ENCODE measurements around the gene TMEM79. TPM values are rescaled to one million over a fixed set of nuclear protein-coding genes. Genes with fewer than 3 reads are reported as not detected.
"Not testable (repeated sequence)": the region's sequence is repeated elsewhere in the genome, so short reads cannot be mapped to it uniquely, and the experiment has no call there.

TMEM79 gene
- polyA plus RNA-seq, 5 donors, result 8.5 to 10.1 (median 8.6) TPM

- no peak for DNase-seq
Measured at GRCh38 chr1:156298852-156299357, 14.8 kb downstream of the TMEM79 start, which contains the start of gene VHLL. Gene VHLL, minus strand, starts transcription at chr1:156299307. Its CDS starts 118 bp downstream, at chr1:156299189.

DNA sequence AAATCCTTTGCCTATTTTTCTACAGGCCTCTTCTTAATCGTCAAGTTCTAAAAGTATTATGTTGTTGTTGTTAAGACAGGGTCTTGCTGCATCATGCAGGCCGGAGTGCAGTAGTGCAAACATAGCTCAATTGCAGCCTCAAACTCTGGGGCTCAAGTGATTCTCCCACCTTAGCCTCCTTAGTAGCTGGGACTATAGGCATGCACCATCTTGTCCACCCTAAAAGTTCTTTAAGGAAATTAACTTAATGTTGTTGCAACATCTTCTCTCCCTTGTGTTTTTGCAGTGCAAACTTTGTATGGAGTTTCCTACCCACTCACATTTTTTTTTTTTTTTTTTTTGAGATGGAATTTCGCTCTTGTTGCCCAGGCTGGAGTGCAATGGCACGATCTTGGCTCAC is 19.1 kb downstream of the TMEM79 start:
- no peak for DNase-seq

- no peak for DNase-seq
Measured at GRCh38 chr1:156305215-156305614, 21.1 kb downstream of the TMEM79 start.

GRCh38 chr1:156308078-156308477 is 24.0 kb downstream of the TMEM79 start:
- no peak for DNase-seq

GRCh38 chr1:156310962-156311361 is 26.8 kb downstream of the TMEM79 start:
- no peak for DNase-seq

DNA sequence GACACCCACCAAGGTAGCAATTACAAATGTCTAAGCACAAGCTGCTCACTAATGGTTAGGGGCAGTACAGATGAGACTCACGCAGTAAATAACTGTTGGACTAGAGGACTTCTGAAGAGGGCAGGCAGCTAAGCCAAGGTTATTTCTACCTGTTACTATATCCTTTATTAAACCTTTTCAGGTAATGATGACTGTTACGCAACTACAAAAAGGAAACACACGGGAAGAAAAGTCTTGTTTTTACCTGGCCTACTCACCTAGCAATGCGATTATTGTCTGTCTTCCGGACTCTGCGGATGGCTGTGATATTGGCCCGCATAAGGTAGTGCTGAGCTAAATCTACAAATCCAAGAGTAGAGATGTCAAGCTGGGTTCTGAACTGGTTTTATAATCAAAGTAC is 32.8 kb downstream of the TMEM79 start:
- no peak for DNase-seq

GRCh38 chr1:156319664-156320063 is 35.5 kb downstream of the TMEM79 start:
- DNase-seq, result no peak

- no peak for DNase-seq
Measured at GRCh38 chr1:156320560-156320959, 36.4 kb downstream of the TMEM79 start.

DNA sequence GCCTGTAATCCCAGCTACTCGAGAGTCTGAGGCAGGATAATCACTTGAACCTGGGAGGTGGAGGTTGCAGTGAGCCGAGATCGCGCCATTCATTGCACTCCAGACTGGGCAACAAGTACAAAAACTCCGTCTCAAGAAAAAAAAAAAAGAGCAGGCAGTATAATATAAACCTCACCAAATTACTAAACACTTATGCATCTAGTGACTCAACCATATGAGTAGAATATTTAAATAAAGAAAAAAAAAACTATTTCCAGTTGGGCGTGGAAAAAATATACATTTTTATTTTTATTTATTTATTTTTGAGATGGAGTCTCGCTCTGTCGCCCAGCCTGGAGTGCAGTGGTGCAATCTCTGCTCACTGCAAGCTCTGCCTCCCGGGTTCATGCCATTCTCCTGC is 39.1 kb downstream of the TMEM79 start:
- not testable (repeated sequence) for DNase-seq

DNA sequence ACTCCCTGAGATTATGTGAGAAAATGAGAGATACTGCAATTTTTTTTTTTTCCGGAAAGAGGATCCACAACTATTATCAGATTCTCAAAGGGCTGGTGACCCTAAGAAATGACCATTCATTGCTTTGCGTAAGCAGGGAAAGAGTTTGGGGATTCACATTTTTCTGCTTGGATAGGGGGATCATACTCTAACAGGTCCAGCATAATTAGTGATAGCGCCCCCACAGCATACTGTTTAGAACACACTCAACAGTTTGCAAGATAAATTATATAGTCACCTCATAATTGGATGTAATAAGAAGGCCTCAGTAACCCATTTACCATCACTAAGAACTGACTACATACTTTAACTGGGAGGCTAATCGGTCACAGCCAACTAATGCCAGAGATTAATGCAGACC is 52.1 kb downstream of the TMEM79 start:
- DNase-seq, result no peak

DNA sequence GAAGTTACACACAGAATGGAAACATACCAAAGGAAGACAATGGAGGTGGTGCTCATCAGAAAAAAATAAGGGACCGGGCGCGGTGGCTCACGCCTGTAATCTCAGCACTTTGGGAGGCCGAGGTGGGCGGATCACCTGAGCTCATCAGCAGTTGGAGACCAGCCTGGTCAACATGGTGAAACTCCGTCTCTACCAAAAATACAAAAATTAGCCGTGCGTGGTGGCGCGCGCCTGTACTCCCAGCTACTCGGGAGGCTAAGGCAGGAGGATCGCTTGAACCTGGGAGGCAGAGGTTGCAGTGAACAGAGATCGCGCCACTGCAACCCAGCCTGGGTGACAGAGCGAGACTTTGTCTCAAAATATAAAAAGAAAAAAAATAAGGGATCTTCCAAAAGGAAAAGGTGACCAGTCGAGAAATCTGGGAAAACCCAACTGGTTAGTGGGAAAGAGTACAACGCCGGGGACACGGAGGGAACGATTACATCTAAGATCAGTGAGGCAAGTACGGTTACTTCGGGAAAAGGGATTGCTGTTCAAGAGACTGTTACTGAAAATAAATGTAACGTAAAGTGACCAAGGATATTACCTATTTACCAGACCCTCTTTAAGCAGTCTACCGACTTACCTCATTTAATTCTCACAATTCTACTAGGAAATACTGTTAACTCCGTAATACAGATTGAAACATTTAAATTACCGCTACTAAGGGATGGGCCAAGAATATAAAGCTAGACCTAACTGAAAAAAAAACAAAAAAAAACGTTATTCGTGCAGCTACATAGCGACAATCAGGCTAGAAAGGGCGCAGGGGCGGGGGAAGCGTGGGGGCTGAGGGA is 53.1 kb downstream of the TMEM79 start:
- DNase-seq, result no peak

DNA sequence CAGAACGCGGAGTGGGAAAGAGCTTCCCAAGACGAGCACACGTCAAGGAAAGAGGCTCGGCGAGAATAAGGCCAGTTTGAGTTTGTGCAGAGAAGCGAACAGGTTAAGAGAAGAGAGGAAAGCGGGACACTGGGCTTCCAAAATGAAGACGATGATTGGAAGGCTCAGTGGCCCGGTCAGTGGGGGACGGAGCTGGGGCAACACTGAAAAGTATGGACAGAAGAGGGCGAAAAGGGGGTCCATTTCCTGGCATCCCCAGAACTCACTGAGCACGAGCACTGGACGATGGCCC is 53.7 kb downstream of the TMEM79 start:
- no peak for DNase-seq

- DNase-seq, result peak; percentile 100
Measured at GRCh38 chr1:156338180-156338976, 54.3 kb downstream of the TMEM79 start, which contains the start of the genes CCT3 and TSACC. Gene CCT3, minus strand, starts transcription at chr1:156338292. Its CDS starts 108 bp downstream, at chr1:156338184. Gene TSACC, plus strand, starts transcription at chr1:156338526. Its CDS starts 1,232 bp downstream, at chr1:156339758.

Other genes starting within 250 kb of the TMEM79 start
- gene UBQLN4, start 230.5 kb upstream of the TMEM79 start, polyA plus RNA-seq (ENCODE audit: insufficient read depth in 1 of 5, insufficient read length in 5 of 5, low replicate concordance in 1 of 5), result 10 to 100 TPM; 57.6 to 71.5 (median 63.0) TPM
- 10 to 100 TPM; 38.2 to 54.2 (median 44.5) TPM for gene LAMTOR2, start 229.5 kb upstream of the TMEM79 start, polyA plus RNA-seq (ENCODE audit: insufficient read depth in 1 of 5, insufficient read length in 5 of 5, low replicate concordance in 1 of 5)
- gene RAB25, start 223.2 kb upstream of the TMEM79 start, polyA plus RNA-seq (ENCODE audit: insufficient read depth in 1 of 5, insufficient read length in 5 of 5, low replicate concordance in 1 of 5), result 10 to 100 TPM; 53.6 to 71.0 (median 66.5) TPM
- 10 to 100 TPM; 44.1 to 53.0 (median 48.9) TPM for gene MEX3A, start 201.9 kb upstream of the TMEM79 start, polyA plus RNA-seq (ENCODE audit: insufficient read depth in 1 of 5, insufficient read length in 5 of 5, low replicate concordance in 1 of 5)
- gene LMNA, start 169.6 kb upstream of the TMEM79 start, polyA plus RNA-seq (ENCODE audit: insufficient read depth in 1 of 5, insufficient read length in 5 of 5, low replicate concordance in 1 of 5), result 100 to 1,000 TPM in 1 of 5 donors, 10 to 100 TPM in 4; 71.3 to 128 (median 78.0) TPM
- gene SEMA4A, start 130.7 kb upstream of the TMEM79 start, polyA plus RNA-seq (ENCODE audit: insufficient read depth in 1 of 5, insufficient read length in 5 of 5, low replicate concordance in 1 of 5), result 10 to 100 TPM; 15.2 to 26.3 (median 24.5) TPM
- gene SLC25A44, start 90.2 kb upstream of the TMEM79 start, polyA plus RNA-seq (ENCODE audit: insufficient read depth in 1 of 5, insufficient read length in 5 of 5, low replicate concordance in 1 of 5), result 10 to 100 TPM; 15.4 to 19.6 (median 18.1) TPM
- 10 to 100 TPM; 72.7 to 99.8 (median 76.9) TPM for gene PMF1, start 71.3 kb upstream of the TMEM79 start, polyA plus RNA-seq (ENCODE audit: insufficient read depth in 1 of 5, insufficient read length in 5 of 5, low replicate concordance in 1 of 5)
- gene BGLAP, start 42.1 kb upstream of the TMEM79 start, polyA plus RNA-seq (ENCODE audit: insufficient read depth in 1 of 5, insufficient read length in 5 of 5, low replicate concordance in 1 of 5), result 10 to 100 TPM in 1 of 5 donors, 1 to 10 TPM in 4; 3.4 to 10.4 (median 6.5) TPM
- gene PAQR6, start 36.3 kb upstream of the TMEM79 start, polyA plus RNA-seq (ENCODE audit: insufficient read depth in 1 of 5, insufficient read length in 5 of 5, low replicate concordance in 1 of 5), result 1 to 10 TPM; 2.4 to 4.0 (median 3.3) TPM
- gene SMG5, start 1.5 kb upstream of the TMEM79 start, polyA plus RNA-seq (ENCODE audit: insufficient read depth in 1 of 5, insufficient read length in 5 of 5, low replicate concordance in 1 of 5), result 10 to 100 TPM; 40.9 to 59.5 (median 52.6) TPM
- gene GLMP, start 11.4 kb downstream of the TMEM79 start, polyA plus RNA-seq (ENCODE audit: insufficient read depth in 1 of 5, insufficient read length in 5 of 5, low replicate concordance in 1 of 5), result 10 to 100 TPM; 35.0 to 42.9 (median 40.2) TPM
- not detected for gene VHLL, start 15.0 kb downstream of the TMEM79 start, polyA plus RNA-seq (ENCODE audit: insufficient read depth in 1 of 5, insufficient read length in 5 of 5, low replicate concordance in 1 of 5)
- gene CCT3, start 54.0 kb downstream of the TMEM79 start, polyA plus RNA-seq (ENCODE audit: insufficient read depth in 1 of 5, insufficient read length in 5 of 5, low replicate concordance in 1 of 5), result 100 to 1,000 TPM; 255 to 338 (median 275) TPM
- gene TSACC, start 54.2 kb downstream of the TMEM79 start, polyA plus RNA-seq (ENCODE audit: insufficient read depth in 1 of 5, insufficient read length in 5 of 5, low replicate concordance in 1 of 5), result 1 to 10 TPM in 3 of 5 donors, under 1 TPM in 2; 0.60 to 1.4 (median 1.0) TPM
- gene RHBG, start 84.9 kb downstream of the TMEM79 start, polyA plus RNA-seq (ENCODE audit: insufficient read depth in 1 of 5, insufficient read length in 5 of 5, low replicate concordance in 1 of 5), result 1 to 10 TPM; 2.3 to 4.1 (median 3.3) TPM
- 10 to 100 TPM; 20.3 to 38.1 (median 29.4) TPM for gene MEF2D, start 216.4 kb downstream of the TMEM79 start, polyA plus RNA-seq (ENCODE audit: insufficient read depth in 1 of 5, insufficient read length in 5 of 5, low replicate concordance in 1 of 5)

Data from right lung (tissue), 5 donors.